ENCODE results near the gene SPIN1.

DNA sequence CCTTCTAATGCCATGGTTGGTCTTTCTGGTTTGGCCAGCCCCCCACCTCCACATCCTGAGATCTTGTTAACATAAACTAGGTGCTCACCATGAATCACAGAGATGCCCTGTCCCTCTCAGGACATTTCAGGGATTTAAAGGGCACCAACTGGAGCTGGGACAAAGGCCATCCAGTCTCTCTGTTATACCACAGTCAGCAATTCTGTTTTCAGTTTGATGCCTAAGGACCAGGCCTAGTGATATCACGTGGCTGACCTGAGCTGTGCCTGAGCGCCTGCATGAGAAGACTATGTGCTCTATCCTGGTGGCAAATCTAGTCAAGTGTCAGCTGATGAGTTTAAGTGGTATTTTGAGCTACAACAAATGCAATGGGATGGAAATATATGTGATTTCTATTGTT, 26.1 kb downstream of the SPIN1 start:
- TF ChIP-seq, protein P1, sequence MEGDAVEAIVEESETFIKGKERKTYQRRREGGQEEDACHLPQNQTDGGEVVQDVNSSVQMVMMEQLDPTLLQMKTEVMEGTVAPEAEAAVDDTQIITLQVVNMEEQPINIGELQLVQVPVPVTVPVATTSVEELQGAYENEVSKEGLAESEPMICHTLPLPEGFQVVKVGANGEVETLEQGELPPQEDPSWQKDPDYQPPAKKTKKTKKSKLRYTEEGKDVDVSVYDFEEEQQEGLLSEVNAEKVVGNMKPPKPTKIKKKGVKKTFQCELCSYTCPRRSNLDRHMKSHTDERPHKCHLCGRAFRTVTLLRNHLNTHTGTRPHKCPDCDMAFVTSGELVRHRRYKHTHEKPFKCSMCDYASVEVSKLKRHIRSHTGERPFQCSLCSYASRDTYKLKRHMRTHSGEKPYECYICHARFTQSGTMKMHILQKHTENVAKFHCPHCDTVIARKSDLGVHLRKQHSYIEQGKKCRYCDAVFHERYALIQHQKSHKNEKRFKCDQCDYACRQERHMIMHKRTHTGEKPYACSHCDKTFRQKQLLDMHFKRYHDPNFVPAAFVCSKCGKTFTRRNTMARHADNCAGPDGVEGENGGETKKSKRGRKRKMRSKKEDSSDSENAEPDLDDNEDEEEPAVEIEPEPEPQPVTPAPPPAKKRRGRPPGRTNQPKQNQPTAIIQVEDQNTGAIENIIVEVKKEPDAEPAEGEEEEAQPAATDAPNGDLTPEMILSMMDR (IDR thresholded peaks at IDR 0.05), result no peak
- no peak for TF ChIP-seq POLR2A (IDR thresholded peaks at IDR 0.05)
- TF ChIP-seq EP300 (IDR thresholded peaks at IDR 0.05), result no peak

Measured in tibial nerve (tissue), 4 donors.